CD14-positive monocyte (primary cell): ENCODE data around the gene MED10. TPM values are rescaled to one million over a fixed set of nuclear protein-coding genes. Genes with fewer than 3 reads are reported as not detected.

Source experiments
- DNase-seq, 3 donors: peaks; one replicate each; pipeline ENCODE4 v3.0.0-alpha.2; 2011 to 2022
- H2AFZ ChIP-seq: 2 replicates; pipeline ENCODE4 v1.6.0; 2012; ENCODE audit warnings: mild to moderate bottlenecking, low read depth, low read length, inconsistent platforms; ENCODE audit not compliant: insufficient read depth, poor library complexity, severe bottlenecking
- H3K27ac ChIP-seq, 2 donors: 1 replicate in 1 of 2; 2 replicates in 1 of 2; pipeline ENCODE4 v1.5.1; 2012 to 2013; ENCODE audit warnings: low read length in 2 of 2, control low read depth in 1 of 2, inconsistent platforms in 1 of 2, low read depth in 1 of 2, mild to moderate bottlenecking in 1 of 2
- H3K27me3 ChIP-seq, 2 donors: one replicate each; pipeline versions ENCODE4 v1.6.0 to v1.6.1; 2011 to 2013; ENCODE audit warnings: low read length in 2 of 2; ENCODE audit not compliant: control insufficient read depth in 2 of 2, insufficient read depth in 2 of 2
- H3K36me3 ChIP-seq, 2 donors: replicated peaks in 1 of 2; 1 replicate in 1 of 2; 2 replicates in 1 of 2; pipeline versions ENCODE4 v1.5.1 to v1.6.1; 2012 to 2013; ENCODE audit warnings: low read length in 2 of 2, control low read depth in 1 of 2, inconsistent platforms in 1 of 2, mild to moderate bottlenecking in 1 of 2; ENCODE audit not compliant: insufficient read depth in 2 of 2, control insufficient read depth in 1 of 2
- H3K4me1 ChIP-seq, 2 donors: 1 replicate in 1 of 2; 2 replicates in 1 of 2; pipeline versions ENCODE4 v1.5.1 to v1.6.1; 2012 to 2013; ENCODE audit warnings: low read length in 2 of 2, control low read depth in 1 of 2, inconsistent platforms in 1 of 2, mild to moderate bottlenecking in 1 of 2, moderate library complexity in 1 of 2; ENCODE audit not compliant: insufficient read depth in 2 of 2, control insufficient read depth in 1 of 2
- H3K4me2 ChIP-seq: replicated peaks from 2 replicates; pipeline ENCODE3; 2012; ENCODE audit warnings: low read length, moderate library complexity, mild to moderate bottlenecking; ENCODE audit not compliant: poor library complexity, severe bottlenecking; ENCODE audit errors: extremely low read depth
- H3K4me3 ChIP-seq, 3 experiments: fragments of 200-600 bp in 1 of 3; sonication (generic) in 1 of 3; replicated peaks in 1 of 3; 1 replicate in 2 of 3; 2 replicates in 1 of 3; pipeline ENCODE4 v1.5.1; 2011 to 2013; ENCODE audit warnings: low read length in 3 of 3, mild to moderate bottlenecking in 3 of 3, control low read depth in 2 of 3, low read depth in 2 of 3, inconsistent platforms in 1 of 3, moderate library complexity in 1 of 3
- H3K79me2 ChIP-seq: 2 replicates; pipeline ENCODE4 v1.6.0; 2012; ENCODE audit warnings: mild to moderate bottlenecking, control low read depth, inconsistent platforms, low read length, moderate library complexity; ENCODE audit not compliant: insufficient read depth
- H3K9ac ChIP-seq: 2 replicates; pipeline ENCODE4 v1.6.0; 2017; ENCODE audit warnings: low read length, mild to moderate bottlenecking; ENCODE audit not compliant: insufficient read depth, poor library complexity, severe bottlenecking
- H3K9me3 ChIP-seq, 2 donors: replicated peaks in 1 of 2; 1 replicate in 1 of 2; 2 replicates in 1 of 2; pipeline versions ENCODE4 v1.5.1 to v1.6.1; 2012 to 2013; ENCODE audit warnings: low read length in 2 of 2, control low read depth in 1 of 2; ENCODE audit not compliant: control insufficient read depth in 1 of 2, insufficient read depth in 1 of 2
- H4K20me1 ChIP-seq: 2 replicates; pipeline ENCODE4 v1.6.0; 2012; ENCODE audit warnings: mild to moderate bottlenecking, low read length, control low read depth, moderate library complexity; ENCODE audit not compliant: insufficient read depth
- H3K27ac Mint-ChIP-seq, 7 donors: one replicate each; pipeline ENCODE4 v1.8.0; 2020; ENCODE audit warnings: mild to moderate bottlenecking in 7 of 7, mixed read lengths in 7 of 7, moderate library complexity in 6 of 7, inconsistent platforms in 2 of 7
- H3K27me3 Mint-ChIP-seq, 3 donors: one replicate each; pipeline ENCODE4 v1.8.0; 2021 to 2022; ENCODE audit warnings: low read depth in 3 of 3, mild to moderate bottlenecking in 3 of 3, mixed read lengths in 3 of 3, moderate library complexity in 3 of 3, inconsistent platforms in 1 of 3
- H3K36me3 Mint-ChIP-seq, 2 donors: one replicate each; pipeline ENCODE4 v1.8.0; 2020; ENCODE audit warnings: mixed read lengths in 2 of 2, inconsistent platforms in 1 of 2, mild to moderate bottlenecking in 1 of 2
- H3K4me1 Mint-ChIP-seq: one replicate; pipeline ENCODE4 v1.8.0; 2020; ENCODE audit warnings: mild to moderate bottlenecking, mixed read lengths
- H3K4me3 Mint-ChIP-seq, 2 donors: one replicate each; pipeline ENCODE4 v1.8.0; 2020; ENCODE audit warnings: mild to moderate bottlenecking in 2 of 2, mixed read lengths in 2 of 2, moderate library complexity in 1 of 2
- H3K9me3 Mint-ChIP-seq, 7 donors: one replicate each; pipeline ENCODE4 v1.8.0; 2020 to 2022; ENCODE audit warnings: mixed read lengths in 7 of 7, mild to moderate bottlenecking in 6 of 7, moderate library complexity in 6 of 7, inconsistent platforms in 2 of 7
- WGBS: methylation state at CpG from one replicate; pipeline ENCODE4 v1.1.5; 2013; ENCODE audit warnings: missing lambda C conversion rate; ENCODE audit not compliant: insufficient coverage; 5-methylcytosine and 5-hydroxymethylcytosine counted together
- intact Hi-C, 2 donors: fragments of 100-400 bp; cut with micrococcal nuclease; formaldehyde crosslinking; loops; one replicate each; pipeline versions ENCODE4 v1.15.0 to v1.15.1; 2023
- polyA plus RNA-seq, 3 donors: library from polyadenylated mRNA; depleted of rRNA in 1 of 3; unstranded in 2 of 3; stranded (reverse) in 1 of 3; fragments of 300-500 nt in 2 of 3; fragments of >200 nt in 1 of 3; fragmentation: Illumina TruSeq in 2 of 3; gene quantifications; 1 replicate in 2 of 3; 2 replicates in 1 of 3; pipeline ENCODE4 v1.2.3, GENCODE V29; 2012 to 2021
- TF ChIP-seq, protein P1 (sequence below): fragments of 200-600 bp; IDR thresholded peaks from one replicate; pipeline ENCODE4 v1.8.0; 2022; ENCODE audit warnings: antibody characterized with exemption, mild to moderate bottlenecking

MED10 gene
- polyA plus RNA-seq, 3 donors: 27.6 to 47.8 (median 47.3) TPM

DNA sequence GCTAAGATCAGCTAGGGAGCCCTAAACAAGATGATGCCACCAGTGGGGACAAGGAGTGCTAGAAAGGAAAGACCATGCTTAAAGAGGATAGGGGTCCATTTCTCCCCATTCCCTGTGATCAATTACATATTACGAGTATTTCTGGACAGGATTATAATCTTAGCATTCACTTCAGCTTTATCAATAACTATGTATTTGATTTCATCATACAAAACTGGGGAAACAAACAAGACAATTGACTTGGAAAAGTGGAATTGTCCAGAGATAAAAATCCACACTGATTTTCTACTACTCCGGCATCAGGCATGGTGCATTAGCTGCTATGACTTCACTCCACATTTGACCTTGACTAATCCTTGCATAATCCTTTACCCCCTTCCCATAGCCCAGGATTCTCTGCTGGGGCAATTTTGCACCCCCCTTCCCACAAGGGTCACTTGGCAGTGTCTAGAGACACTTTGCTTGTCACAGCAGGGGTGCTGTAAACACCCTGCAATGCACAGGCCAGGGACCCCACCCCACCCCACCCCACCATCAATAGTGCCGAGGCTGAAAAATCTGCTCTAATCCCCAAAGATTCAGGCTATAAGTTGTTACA is 40.4 kb upstream of the MED10 start:
- H3K4me3 Mint-ChIP-seq: no peak overlapping the region
- no peaks in the 10 kb centered on the region for H3K4me1 ChIP-seq
- H3K36me3 Mint-ChIP-seq: no peaks in the 10 kb centered on the region
- H3K79me2 ChIP-seq: no peaks in the 10 kb centered on the region
- no peak overlapping the region for H3K9ac ChIP-seq
- intact Hi-C loops: no loop called here
- TF ChIP-seq, protein P1, sequence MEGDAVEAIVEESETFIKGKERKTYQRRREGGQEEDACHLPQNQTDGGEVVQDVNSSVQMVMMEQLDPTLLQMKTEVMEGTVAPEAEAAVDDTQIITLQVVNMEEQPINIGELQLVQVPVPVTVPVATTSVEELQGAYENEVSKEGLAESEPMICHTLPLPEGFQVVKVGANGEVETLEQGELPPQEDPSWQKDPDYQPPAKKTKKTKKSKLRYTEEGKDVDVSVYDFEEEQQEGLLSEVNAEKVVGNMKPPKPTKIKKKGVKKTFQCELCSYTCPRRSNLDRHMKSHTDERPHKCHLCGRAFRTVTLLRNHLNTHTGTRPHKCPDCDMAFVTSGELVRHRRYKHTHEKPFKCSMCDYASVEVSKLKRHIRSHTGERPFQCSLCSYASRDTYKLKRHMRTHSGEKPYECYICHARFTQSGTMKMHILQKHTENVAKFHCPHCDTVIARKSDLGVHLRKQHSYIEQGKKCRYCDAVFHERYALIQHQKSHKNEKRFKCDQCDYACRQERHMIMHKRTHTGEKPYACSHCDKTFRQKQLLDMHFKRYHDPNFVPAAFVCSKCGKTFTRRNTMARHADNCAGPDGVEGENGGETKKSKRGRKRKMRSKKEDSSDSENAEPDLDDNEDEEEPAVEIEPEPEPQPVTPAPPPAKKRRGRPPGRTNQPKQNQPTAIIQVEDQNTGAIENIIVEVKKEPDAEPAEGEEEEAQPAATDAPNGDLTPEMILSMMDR: no peak
- peak overlapping the region in 1 of 7 donors; percentile 46 for H3K27ac Mint-ChIP-seq
- no peak overlapping the region for H3K4me3 ChIP-seq
- H3K36me3 ChIP-seq: no peaks in the 10 kb centered on the region
- H3K9me3 Mint-ChIP-seq: peaks cover 0 to 8% (median 2%) of the 10 kb centered on the region in 7 donors
- no peaks in the 10 kb centered on the region for H3K9me3 ChIP-seq
- no peak for DNase-seq
- no peak overlapping the region for H3K27ac ChIP-seq
- H4K20me1 ChIP-seq: no peaks in the 10 kb centered on the region
- no peaks in the 10 kb centered on the region for H3K4me1 Mint-ChIP-seq
- no CpG with 5 or more reads among the region's 3 CpGs for WGBS
- peaks cover 2 to 4% (median 3%) of the 10 kb centered on the region in 3 donors for H3K27me3 Mint-ChIP-seq
- no peaks in the 10 kb centered on the region for H3K27me3 ChIP-seq
- no peak overlapping the region for H3K4me2 ChIP-seq
- H2AFZ ChIP-seq: no peak overlapping the region

DNA sequence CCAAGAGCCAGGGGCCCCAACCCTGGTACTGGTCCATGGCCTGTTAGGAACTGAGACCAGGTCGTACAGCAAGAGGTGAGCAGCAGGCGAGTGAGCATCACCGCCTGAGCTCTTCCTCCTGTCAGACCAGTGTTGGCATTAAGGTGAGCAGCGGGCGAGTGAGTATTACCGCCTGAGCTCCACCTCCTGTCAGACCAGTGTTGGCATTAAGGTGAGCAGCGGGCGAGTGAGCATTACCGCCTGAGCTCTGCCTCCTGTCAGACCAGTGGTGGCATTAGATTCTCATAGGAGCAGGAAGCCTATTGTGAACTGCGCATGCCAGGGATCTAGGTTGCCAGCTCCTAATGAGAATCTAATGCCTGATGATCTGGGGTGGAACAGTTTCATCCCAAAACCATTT is 39.3 kb upstream of the MED10 start:
- WGBS: 94% methylated on average over 3 of the region's 10 CpGs
- TF ChIP-seq, protein P1: no peak
- H2AFZ ChIP-seq: no peak overlapping the region
- H3K9me3 ChIP-seq: no peaks in the 10 kb centered on the region
- no peak overlapping the region for H3K4me3 ChIP-seq
- H3K36me3 ChIP-seq: no peaks in the 10 kb centered on the region
- H3K4me1 ChIP-seq: no peaks in the 10 kb centered on the region
- no peak for DNase-seq
- H3K4me3 Mint-ChIP-seq: no peak overlapping the region
- peaks cover 0 to 5% (median 2%) of the 10 kb centered on the region in 3 donors for H3K27me3 Mint-ChIP-seq
- no peaks in the 10 kb centered on the region for H3K79me2 ChIP-seq
- peak overlapping the region in 1 of 7 donors; percentile 67 for H3K27ac Mint-ChIP-seq
- no peak overlapping the region for H3K4me2 ChIP-seq
- H3K27ac ChIP-seq: no peak overlapping the region
- no peaks in the 10 kb centered on the region for H4K20me1 ChIP-seq
- peaks cover 0 to 8% (median 2%) of the 10 kb centered on the region in 7 donors for H3K9me3 Mint-ChIP-seq
- intact Hi-C loops: no loop called here
- H3K36me3 Mint-ChIP-seq: no peaks in the 10 kb centered on the region
- H3K27me3 ChIP-seq: no peaks in the 10 kb centered on the region
- no peaks in the 10 kb centered on the region for H3K4me1 Mint-ChIP-seq
- no peak overlapping the region for H3K9ac ChIP-seq
